CD4-positive, alpha-beta T cell treated with Interleukin-4 for 4 hours (primary cell): ENCODE results near the gene EXD2.
"Not testable (repeated sequence)": the region's sequence is repeated elsewhere in the genome, so short reads cannot be mapped to it uniquely, and the experiment has no call there.

ENCODE experiments used
- DNase-seq: peaks from one replicate; pipeline ENCODE4 v3.0.0-alpha.2; 2020

Gene EXD2

GRCh38 chr14:69259168-69259526, 67.8 kb downstream of the EXD2 start:
- DNase-seq: no peak

- no peak for DNase-seq
These were observed 68.4 kb downstream of the EXD2 start, which contains the start of gene GALNT16 for GRCh38 chr14:69259527-69260189. GALNT16 (plus strand) TSS chr14:69260158; CDS start chr14:69260291, 133 bp downstream.

- DNase-seq: no peak
These were observed 69.0 kb downstream of the EXD2 start for GRCh38 chr14:69260190-69260860.

DNA sequence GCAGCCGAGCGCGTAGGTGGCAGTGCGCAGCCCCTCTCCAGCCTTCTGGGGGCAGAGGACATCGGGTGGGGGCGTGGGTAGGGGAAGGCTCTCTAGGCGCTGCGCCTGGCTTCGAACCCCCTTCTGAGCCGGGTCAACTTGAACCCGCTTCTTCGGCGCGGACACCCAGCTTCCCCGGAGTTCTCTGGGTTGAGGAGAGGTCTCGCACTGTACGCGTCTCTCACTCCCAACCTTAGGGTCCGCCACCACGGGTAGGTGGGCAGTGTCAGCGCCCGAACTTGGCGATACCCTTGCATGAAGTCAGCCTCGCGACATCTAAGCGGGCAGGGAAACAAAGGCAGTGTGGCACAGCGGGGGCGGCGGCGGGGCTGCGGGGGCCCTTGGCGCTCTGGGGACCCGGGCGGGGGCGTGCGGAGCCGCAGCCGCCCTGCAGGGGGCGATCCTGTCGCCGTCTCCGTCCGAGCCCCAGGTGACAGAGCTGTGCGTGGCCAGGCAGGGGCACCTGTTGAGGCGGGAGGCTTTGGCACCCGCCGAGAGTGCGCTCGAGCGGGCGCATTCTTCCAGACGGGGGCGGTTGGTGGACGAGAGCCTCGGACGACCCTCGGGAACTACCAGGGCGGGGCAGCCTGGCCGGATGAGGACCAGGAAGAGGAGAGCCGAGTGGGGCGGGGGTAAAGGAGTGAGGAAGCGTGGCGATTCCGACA, 69.7 kb downstream of the EXD2 start:
- DNase-seq: no peak

DNA sequence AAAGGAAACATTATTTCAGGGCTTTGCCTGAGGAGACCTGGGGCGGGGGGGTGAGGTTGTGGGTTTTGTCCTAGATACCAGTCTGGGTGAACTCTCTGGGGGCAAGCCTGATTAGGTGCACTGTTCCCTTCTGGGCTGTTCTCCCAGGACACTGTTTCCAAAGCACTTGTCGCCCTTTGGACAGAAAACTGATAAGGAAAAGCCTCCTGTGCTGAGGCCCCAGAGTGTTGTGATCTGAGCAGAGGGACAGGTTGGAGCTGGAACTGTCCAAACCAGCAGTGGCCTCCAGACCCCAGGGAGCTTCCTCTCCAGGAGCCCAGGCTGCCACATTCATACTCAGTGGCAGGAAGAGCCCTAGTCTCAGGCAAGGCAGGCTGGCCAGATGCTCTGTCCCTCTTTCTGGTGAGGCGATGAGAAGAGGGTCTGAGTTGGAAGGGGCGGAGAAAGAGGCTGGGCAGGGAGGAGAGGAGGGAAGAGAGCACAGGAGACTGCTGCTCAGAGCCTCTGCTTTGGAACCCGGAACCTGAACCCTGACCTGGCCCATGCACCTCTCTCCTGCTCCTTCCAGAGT, 70.5 kb downstream of the EXD2 start:
- no peak for DNase-seq

DNA sequence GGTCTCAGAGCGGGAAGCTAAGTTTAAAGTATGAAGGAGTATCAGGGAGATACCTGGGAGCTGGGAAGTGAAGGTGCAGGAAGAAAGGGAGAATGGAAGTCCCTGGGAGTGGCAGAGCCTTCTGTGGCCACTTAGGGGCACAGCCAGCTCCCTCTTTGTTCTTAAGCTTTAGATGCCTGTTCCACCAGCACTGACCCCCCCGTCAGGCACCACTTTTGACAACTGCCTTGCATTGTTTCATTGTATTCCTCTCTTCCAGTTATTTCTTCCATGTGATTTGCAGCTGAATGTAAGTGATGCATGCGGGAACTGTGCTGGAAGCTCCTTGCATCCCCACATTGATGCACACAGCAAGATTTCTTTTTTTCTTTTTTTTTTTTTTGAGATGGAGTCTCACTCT, 71.2 kb downstream of the EXD2 start:
- DNase-seq: no peak

DNA sequence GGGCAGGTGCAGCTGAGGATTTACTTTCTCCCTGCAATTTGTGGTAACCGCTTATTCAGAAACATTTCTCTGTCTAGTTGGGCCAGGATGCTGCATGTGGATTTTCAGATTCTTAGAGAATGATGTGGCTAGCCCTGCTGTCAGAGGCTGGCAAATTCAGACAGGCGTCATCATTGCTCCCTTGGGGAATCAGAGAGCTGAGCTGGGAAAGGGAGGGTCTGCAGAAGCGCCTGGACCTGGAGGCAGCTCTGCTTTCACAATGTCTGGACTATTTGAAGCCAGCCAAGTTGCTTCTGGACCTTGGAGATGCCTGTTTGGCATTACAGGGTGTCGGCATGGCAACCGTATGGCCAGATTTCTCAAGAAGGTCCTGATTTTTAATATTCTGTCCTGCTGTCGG, 72.1 kb downstream of the EXD2 start:
- no peak for DNase-seq

DNA sequence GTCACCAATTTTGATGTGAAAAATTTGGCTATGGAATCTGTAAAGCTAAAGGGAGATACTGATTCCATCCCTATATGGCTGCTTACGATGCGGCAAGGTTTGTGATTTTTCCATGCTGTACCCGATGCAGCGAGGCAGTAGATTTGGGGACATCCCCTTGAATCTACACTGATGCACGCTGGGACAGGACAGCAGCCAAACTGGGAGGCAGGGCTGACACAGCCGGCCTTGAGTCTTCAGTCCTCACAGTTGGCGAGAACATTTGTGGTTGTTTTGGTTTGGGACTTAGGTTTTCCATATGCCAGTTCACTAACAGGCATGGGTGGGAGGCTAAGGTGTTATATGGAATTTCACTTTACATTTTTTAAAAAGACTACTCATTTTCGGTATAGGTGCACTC, 72.5 kb downstream of the EXD2 start:
- DNase-seq: no peak

DNA sequence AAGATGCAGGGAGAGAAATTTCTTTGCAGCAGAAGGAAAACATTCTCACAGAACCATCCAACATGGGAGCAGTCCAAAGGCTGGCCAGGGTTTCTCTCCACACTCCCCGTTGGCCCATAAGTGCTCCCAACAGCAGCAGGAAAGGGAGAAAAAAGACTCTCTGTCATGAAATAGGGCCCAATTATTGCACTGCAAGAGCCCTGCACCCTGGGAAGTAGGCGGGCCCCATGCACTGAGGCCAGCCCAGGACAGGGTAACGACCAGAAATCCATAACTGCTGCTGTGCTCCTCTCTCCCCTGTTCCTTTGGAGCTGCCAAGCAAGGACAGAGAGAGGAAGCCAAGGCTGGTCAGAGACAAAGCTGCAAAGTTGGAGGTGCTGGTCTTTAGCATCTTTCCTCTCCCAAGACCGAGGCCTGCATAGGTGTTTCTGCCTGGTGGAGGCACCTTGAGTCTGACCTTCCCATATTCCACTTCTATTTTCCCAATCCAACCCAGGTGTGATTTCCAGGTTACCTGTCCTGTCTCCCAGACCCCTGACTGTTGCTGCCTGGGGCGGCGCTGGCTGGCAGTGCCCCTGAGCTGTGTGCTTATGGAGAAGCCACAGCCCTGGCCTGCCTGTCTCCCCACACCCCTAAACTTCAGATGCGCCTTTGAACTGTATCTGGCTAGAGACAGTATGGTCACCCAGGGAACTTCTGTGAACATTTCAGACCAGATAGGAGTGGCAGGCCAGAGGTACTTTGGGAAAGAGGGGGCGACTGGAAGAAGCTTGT, 75.5 kb downstream of the EXD2 start:
- DNase-seq: no peak

DNA sequence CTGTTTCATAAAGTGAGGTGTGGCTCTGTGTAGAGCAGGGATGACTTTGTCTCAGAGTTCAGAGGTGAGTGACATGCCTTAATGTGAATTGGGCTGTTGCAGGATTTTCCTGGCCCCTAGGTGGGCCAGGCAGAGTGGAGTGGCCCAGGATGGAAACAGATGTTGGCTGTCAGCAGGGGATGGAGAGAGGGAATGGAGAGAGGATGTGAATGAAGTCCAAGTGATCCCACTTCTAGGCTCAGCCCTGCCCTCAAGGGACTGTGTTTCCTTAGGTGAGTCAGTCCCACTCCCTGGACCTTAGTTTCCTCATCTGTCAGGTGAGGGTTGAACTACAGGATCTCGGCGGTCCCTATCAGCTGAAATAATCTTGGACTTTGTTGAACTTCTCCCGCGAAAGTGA, 76.2 kb downstream of the EXD2 start:
- no peak for DNase-seq

GRCh38 chr14:69268223-69268622, 76.9 kb downstream of the EXD2 start:
- DNase-seq: no peak

DNA sequence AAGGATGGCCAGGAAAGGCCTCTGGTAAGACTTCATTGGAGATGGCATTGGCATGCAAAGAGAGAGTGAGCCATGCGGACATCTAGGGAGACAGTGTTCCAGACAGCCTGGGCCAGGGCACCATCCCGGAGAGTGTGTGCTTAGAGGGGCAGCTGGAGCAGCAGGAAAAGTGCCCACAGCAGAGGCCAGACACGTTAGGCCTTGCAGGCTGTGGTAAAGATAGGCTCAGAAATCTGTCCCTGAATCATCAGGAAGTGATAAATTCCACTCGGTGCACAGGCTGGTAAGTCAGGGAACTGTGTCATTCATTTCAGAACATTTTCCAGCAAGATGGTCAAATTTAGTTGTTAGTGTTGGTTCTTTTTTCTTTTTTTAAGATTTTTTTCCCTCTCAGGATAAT, 77.5 kb downstream of the EXD2 start:
- DNase-seq: no peak

DNA sequence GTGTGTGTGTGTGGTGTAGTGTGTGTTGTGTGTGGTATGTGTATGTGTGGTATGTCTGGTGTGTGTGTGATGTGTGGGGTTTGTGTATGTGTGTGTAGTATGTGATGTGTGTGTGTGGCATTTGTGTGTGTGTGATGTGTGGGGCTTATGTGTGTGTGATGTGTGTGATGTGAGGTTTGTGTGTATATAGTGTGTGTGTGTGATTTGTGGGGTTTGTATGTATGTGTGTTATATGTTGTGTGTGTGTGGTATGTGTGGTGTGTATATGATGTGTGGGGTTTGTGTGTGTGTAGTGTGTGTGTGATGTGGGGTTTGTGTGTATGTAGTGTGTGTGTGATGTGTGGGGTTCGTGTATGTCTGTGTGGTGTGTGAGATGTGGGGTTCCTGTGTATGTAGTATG, 78.1 kb downstream of the EXD2 start:
- DNase-seq: no peak

- no peak for DNase-seq
These were observed 78.8 kb downstream of the EXD2 start for GRCh38 chr14:69270097-69270496.

DNA sequence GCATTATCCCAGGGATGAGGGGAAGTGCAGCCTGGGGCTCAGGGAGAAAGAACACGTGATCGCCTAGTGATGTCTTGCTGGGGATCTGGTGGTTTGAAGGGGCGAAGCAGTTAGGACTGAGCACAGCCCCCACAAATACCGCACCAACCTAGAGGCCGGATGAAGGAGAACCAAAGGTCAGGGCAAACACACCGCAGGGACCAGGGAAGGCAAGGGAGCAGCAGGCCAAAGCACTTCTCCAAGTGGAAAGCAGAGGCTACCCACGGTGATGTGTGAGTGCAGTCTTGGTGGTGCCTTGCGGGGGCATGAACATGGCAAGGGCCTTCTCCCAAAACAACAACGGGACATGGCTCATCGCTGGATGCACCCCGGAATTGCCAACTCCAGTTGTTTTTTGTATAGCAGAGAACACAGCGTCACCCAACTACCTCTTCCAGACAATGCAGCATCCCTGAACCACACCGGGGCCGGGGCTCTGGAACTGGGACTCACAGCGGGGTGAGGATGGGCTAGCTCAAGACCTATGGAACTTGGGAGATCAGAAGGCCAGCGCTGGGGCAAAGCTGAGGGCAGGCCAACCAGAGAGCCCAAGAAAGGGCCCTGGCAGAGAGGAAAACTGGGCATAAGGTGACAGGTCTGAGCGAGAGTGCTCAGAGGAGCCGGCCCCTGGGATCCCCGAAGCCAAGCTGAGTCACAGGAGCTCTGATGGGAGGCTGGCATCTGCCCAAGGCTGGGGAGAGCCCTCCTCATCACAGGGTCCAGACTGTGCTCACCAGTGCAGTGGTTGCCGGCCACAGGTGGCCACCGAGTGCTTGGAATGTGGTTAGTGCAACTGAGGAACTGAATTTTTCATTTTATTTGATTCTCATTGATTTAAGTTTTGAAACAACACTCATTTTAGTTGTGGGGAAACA, 79.8 kb downstream of the EXD2 start:
- DNase-seq: no peak

GRCh38 chr14:69274321-69274720, 83.0 kb downstream of the EXD2 start:
- DNase-seq: no peak

- no peak for DNase-seq
These were observed 84.0 kb downstream of the EXD2 start for GRCh38 chr14:69275331-69275730.

DNA sequence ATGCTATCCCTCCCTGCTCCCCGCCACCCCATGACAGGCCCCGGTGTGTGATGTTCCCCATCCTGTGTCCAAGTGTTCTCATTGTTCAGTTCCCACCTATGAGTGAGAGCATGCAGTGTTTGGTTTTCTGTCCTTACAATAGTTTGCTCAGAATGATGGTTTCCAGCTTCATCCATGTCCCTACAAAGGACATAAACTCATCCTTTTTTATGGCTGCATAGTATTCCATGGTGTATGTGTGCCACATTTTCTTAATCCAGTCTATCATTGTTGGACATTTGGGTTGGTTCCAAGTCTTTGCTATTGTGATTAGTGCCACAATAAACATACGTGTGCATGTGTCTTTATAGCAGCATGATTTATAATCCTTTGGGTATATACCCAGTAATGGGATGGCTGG, 86.1 kb downstream of the EXD2 start:
- not testable (repeated sequence) for DNase-seq

DNA sequence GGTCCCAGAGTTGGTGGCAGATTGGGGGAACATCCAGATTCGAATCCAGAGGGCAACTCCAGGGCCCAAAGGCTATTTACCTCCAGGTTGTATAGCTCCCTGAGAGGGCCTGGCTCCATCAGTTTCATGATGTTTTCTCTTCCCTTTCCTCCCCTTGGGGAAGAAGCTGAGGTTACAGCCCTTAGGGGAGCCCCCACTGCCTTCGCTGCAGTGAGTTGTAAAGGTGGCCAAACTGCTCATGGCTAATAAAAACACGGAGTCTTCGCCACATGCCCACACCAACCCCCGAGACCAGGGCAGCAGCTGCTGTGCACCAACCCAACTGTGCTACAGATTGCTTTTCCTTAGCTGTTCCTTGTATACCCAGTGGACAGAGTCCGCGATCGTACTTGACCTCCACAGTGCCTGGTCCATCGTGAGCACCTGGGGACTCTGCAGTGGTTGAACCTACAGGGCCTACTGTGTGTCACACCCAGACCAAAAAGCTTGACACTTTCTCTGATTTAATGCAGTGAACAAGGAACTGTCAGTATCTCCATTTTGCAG, 89.5 kb downstream of the EXD2 start:
- no peak for DNase-seq

- DNase-seq: no peak
These were observed 90.3 kb downstream of the EXD2 start for GRCh38 chr14:69281450-69282169.

- DNase-seq: no peak
These were observed 91.2 kb downstream of the EXD2 start for GRCh38 chr14:69282448-69282847.
